Prostate gland (tissue), 2 donors: ENCODE measurements around the gene ROCK1.

Experiments used
- POLR2A ChIP-seq: fragments of 450-650 bp; IDR thresholded peaks from one replicate; pipeline ENCODE4 v1.6.1; 2016; ENCODE audit warnings: antibody characterized with exemption, mild to moderate bottlenecking
- TF ChIP-seq, protein P1 (sequence below), 4 experiments: fragments of 200-600 bp in 2 of 4; fragments of 450-650 bp in 2 of 4; sonication (generic) in 2 of 4; IDR thresholded peaks; 1 replicate in 3 of 4; 2 replicates in 1 of 4; pipeline ENCODE4 v1.5.1; 2016 to 2019; ENCODE audit warnings: antibody characterized with exemption in 4 of 4, mild to moderate bottlenecking in 2 of 4, moderate library complexity in 2 of 4

GRCh38 chr18:21012308-21012707 lies 99.3 kb downstream of the ROCK1 start:
- TF ChIP-seq POLR2A, result no peak
- TF ChIP-seq, protein P1, sequence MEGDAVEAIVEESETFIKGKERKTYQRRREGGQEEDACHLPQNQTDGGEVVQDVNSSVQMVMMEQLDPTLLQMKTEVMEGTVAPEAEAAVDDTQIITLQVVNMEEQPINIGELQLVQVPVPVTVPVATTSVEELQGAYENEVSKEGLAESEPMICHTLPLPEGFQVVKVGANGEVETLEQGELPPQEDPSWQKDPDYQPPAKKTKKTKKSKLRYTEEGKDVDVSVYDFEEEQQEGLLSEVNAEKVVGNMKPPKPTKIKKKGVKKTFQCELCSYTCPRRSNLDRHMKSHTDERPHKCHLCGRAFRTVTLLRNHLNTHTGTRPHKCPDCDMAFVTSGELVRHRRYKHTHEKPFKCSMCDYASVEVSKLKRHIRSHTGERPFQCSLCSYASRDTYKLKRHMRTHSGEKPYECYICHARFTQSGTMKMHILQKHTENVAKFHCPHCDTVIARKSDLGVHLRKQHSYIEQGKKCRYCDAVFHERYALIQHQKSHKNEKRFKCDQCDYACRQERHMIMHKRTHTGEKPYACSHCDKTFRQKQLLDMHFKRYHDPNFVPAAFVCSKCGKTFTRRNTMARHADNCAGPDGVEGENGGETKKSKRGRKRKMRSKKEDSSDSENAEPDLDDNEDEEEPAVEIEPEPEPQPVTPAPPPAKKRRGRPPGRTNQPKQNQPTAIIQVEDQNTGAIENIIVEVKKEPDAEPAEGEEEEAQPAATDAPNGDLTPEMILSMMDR (IDR thresholded peaks at IDR 0.05), result no peak
